GM23248 (cell line): ENCODE measurements around the gene ATP6V1B1. TPM values are rescaled to one million over a fixed set of nuclear protein-coding genes. Genes with fewer than 3 reads are reported as not detected.
A peak's percentile ranks its signal among the peaks of the same experiment; 100 is the strongest.

Source experiments
- DNase-seq: peaks from one replicate; pipeline ENCODE4 v3.0.0-alpha.2; 2015
- H2AFZ ChIP-seq: fragments of 200-600 bp; sonication (generic); 2 replicates; pipeline ENCODE4 v1.6.1; 2016; ENCODE audit warnings: antibody characterized with exemption
- H3F3A ChIP-seq: fragments of 200-600 bp; sonication (generic); 2 replicates; pipeline ENCODE4 v1.6.1; 2016; ENCODE audit warnings: mild to moderate bottlenecking, antibody characterized with exemption, mixed run types; ENCODE audit not compliant: insufficient read depth
- H3K27ac ChIP-seq: fragments of 200-600 bp; sonication (generic); 2 replicates; pipeline ENCODE4 v1.5.1; 2016; ENCODE audit warnings: mild to moderate bottlenecking
- H3K27me3 ChIP-seq: fragments of 200-600 bp; sonication (generic); replicated peaks from 2 replicates; pipeline ENCODE4 v1.6.1; 2016; ENCODE audit warnings: mild to moderate bottlenecking; ENCODE audit not compliant: insufficient read depth
- H3K36me3 ChIP-seq: fragments of 200-600 bp; sonication (generic); 2 replicates; pipeline ENCODE4 v1.6.1; 2016; ENCODE audit warnings: low read depth, mild to moderate bottlenecking
- H3K4me1 ChIP-seq: fragments of 200-600 bp; sonication (generic); 2 replicates; pipeline ENCODE4 v1.6.1; 2016; ENCODE audit warnings: mild to moderate bottlenecking; ENCODE audit not compliant: insufficient read depth
- H3K4me2 ChIP-seq: fragments of 200-600 bp; sonication (generic); one replicate; pipeline ENCODE4 v1.6.1; 2016; ENCODE audit warnings: mild to moderate bottlenecking; ENCODE audit not compliant: unreplicated experiment
- H3K4me3 ChIP-seq: fragments of 200-600 bp; sonication (generic); 2 replicates; pipeline ENCODE4 v1.5.1; 2016; ENCODE audit warnings: mild to moderate bottlenecking
- H3K79me2 ChIP-seq: fragments of 200-600 bp; sonication (generic); 2 replicates; pipeline ENCODE4 v1.6.1; 2016; ENCODE audit warnings: mild to moderate bottlenecking; ENCODE audit not compliant: insufficient read depth
- H3K9ac ChIP-seq: fragments of 200-600 bp; sonication (generic); 2 replicates; pipeline ENCODE4 v1.6.1; 2016; ENCODE audit warnings: mild to moderate bottlenecking
- H3K9me2 ChIP-seq: fragments of 200-600 bp; sonication (generic); 2 replicates; pipeline ENCODE4 v1.6.1; 2016; ENCODE audit warnings: mixed run types, mild to moderate bottlenecking, moderate library complexity; ENCODE audit not compliant: insufficient read depth
- H3K9me3 ChIP-seq: fragments of 200-600 bp; sonication (generic); one replicate; pipeline ENCODE4 v1.6.1; 2017; ENCODE audit warnings: low read depth
- H4K20me1 ChIP-seq: fragments of 200-600 bp; sonication (generic); 2 replicates; pipeline ENCODE4 v1.6.0; 2016; ENCODE audit not compliant: insufficient read depth
- EZH2 ChIP-seq: fragments of 200-600 bp; sonication (generic); IDR thresholded peaks from 2 replicates; pipeline ENCODE4 v1.6.1; 2018; ENCODE audit warnings: antibody characterized with exemption, mild to moderate bottlenecking; ENCODE audit not compliant: insufficient read depth, poor library complexity, severe bottlenecking
- EZH2phosphoT487 ChIP-seq: fragments of 200-600 bp; sonication (generic); IDR thresholded peaks from 2 replicates; pipeline ENCODE4 v1.6.1; 2018; ENCODE audit warnings: antibody characterized with exemption, moderate library complexity, mild to moderate bottlenecking, low read depth; ENCODE audit not compliant: insufficient read depth
- WGBS, 2 experiments: methylation state at CpG; one replicate each; pipeline ENCODE4 v1.1.6; 2015 to 2017; ENCODE audit warnings: low lambda C conversion rate in 2 of 2, low coverage in 1 of 2; ENCODE audit errors: missing lambda C conversion rate in 2 of 2; 5-methylcytosine and 5-hydroxymethylcytosine counted together
- in situ Hi-C: fragments of 300-500 bp; cut with MboI; formaldehyde crosslinking; loops from 2 replicates; pipeline ENCODE4 v1.15.0; 2020
- polyA plus RNA-seq: library from polyadenylated mRNA; unstranded; fragments of >200 nt; fragmentation: Nextera tagmentation; extraction: Ambion mirVana; gene quantifications from 2 replicates; pipeline ENCODE4 v1.2.1, GENCODE V29; 2016
- total RNA-seq: library from RNA; depleted of rRNA; stranded (reverse); fragments of >200 nt; shearing (Covaris generic); gene quantifications from 2 replicates; pipeline ENCODE4 v1.2.3, GENCODE V29; 2014

ATP6V1B1 gene
- total and polyA plus RNA-seq, 2 experiments from 2014 or later, result 0.60 TPM; not detected in 1

GRCh38 chr2:70949086-70949485, 13.4 kb downstream of the ATP6V1B1 start:
- H3K4me2 ChIP-seq, result no peak overlapping the region
- 0 out of 2 replicates have a peak, but pooled peaks cover 5% of the 10 kb centered on the region for H3F3A ChIP-seq
- H3K4me1 ChIP-seq, result peaks cover 4% of the 10 kb centered on the region; the same call in 1 of the 2 replicates
- H3K4me3 ChIP-seq, result no peak overlapping the region
- no peaks in the 10 kb centered on the region for H4K20me1 ChIP-seq
- H2AFZ ChIP-seq, result peak overlapping the region; percentile 93
- H3K9me2 ChIP-seq, result no peaks in the 10 kb centered on the region
- H3K27ac ChIP-seq, result no peak overlapping the region
- no peak for DNase-seq
- no peaks in the 10 kb centered on the region for H3K36me3 ChIP-seq
- H3K27me3 ChIP-seq, result peaks cover 15% of the 10 kb centered on the region; the same call in 1 of the 2 replicates
- in situ Hi-C loops, result loop anchor here (10.0 kb wide), 1 partner anchor 74 kb away; no protein-coding TSS in a partner anchor
- H3K79me2 ChIP-seq, result no peaks in the 10 kb centered on the region
- no peak overlapping the region for H3K9ac ChIP-seq
- no peak for TF ChIP-seq EZH2
- TF ChIP-seq EZH2phosphoT487, result no peak
- no peaks in the 10 kb centered on the region for H3K9me3 ChIP-seq
- 62 to 65% methylated on average over 11 of the region's 11 CpGs for WGBS, 2 experiments

- H3K4me1 ChIP-seq, result no peaks in the 10 kb centered on the region
- H2AFZ ChIP-seq, result no peak overlapping the region
- 82 to 91% methylated on average over 7 of the region's 7 CpGs for WGBS, 2 experiments
- H3F3A ChIP-seq, result no peaks in the 10 kb centered on the region
- TF ChIP-seq EZH2phosphoT487, result no peak
- no peak for TF ChIP-seq EZH2
- H3K4me3 ChIP-seq, result no peak overlapping the region
- H4K20me1 ChIP-seq, result no peaks in the 10 kb centered on the region
- no peak overlapping the region for H3K4me2 ChIP-seq
- H3K9me3 ChIP-seq, result no peaks in the 10 kb centered on the region
- peaks cover 34% of the 10 kb centered on the region; the same call in 1 of the 2 replicates for H3K27me3 ChIP-seq
- no peaks in the 10 kb centered on the region for H3K9me2 ChIP-seq
- no peaks in the 10 kb centered on the region for H3K36me3 ChIP-seq
- H3K79me2 ChIP-seq, result no peaks in the 10 kb centered on the region
- in situ Hi-C loops, result loop anchor here (25.0 kb wide), 1 partner anchor 643 kb away; the partner anchor contains the start of gene FAM136A
- no peak overlapping the region for H3K9ac ChIP-seq
- no peak for DNase-seq
- H3K27ac ChIP-seq, result no peak overlapping the region
Measured at GRCh38 chr2:70954886-70955285, 19.2 kb downstream of the ATP6V1B1 start.

- TF ChIP-seq EZH2phosphoT487 (no peak), EZH2 (no peak)
- Histone ChIP-seq H3K79me2 (no peaks in the 10 kb centered on the region), H3K27ac (no peak overlapping the region), H3K9me3 (no peaks in the 10 kb centered on the region), H2AFZ (no peak overlapping the region), H4K20me1 (no peaks in the 10 kb centered on the region), H3K9ac (no peak overlapping the region), H3K4me2 (no peak overlapping the region), H3K36me3 (no peaks in the 10 kb centered on the region), H3K27me3 (peaks cover 34% of the 10 kb centered on the region; the same call in 1 of the 2 replicates), H3K4me3 (no peak overlapping the region), H3K9me2 (no peaks in the 10 kb centered on the region), H3F3A (no peaks in the 10 kb centered on the region), H3K4me1 (no peaks in the 10 kb centered on the region)
- WGBS, 2 experiments, result 60 to 73% methylated on average over 2 of the region's 2 CpGs
- in situ Hi-C loops, result loop anchor here (25.0 kb wide), 1 partner anchor 644 kb away; the partner anchor contains the start of gene FAM136A
- DNase-seq, result no peak
Measured at GRCh38 chr2:70956141-70956540, 20.4 kb downstream of the ATP6V1B1 start.

- TF ChIP-seq EZH2phosphoT487 (no peak), EZH2 (no peak)
- Histone ChIP-seq H2AFZ (no peak overlapping the region), H3K4me3 (no peak overlapping the region), H3K9ac (no peak overlapping the region), H3K9me3 (no peaks in the 10 kb centered on the region), H3K27ac (no peak overlapping the region), H3K4me2 (no peak overlapping the region), H3K36me3 (no peaks in the 10 kb centered on the region), H3K9me2 (no peaks in the 10 kb centered on the region), H3F3A (no peaks in the 10 kb centered on the region), H4K20me1 (no peaks in the 10 kb centered on the region), H3K27me3 (peaks cover 30% of the 10 kb centered on the region; the same call in 1 of the 2 replicates), H3K79me2 (no peaks in the 10 kb centered on the region), H3K4me1 (no peaks in the 10 kb centered on the region)
- no peak for DNase-seq
- 46 to 55% methylated on average over 6 of the region's 6 CpGs for WGBS, 2 experiments
- in situ Hi-C loops, result loop anchor here (25.0 kb wide), 1 partner anchor 645 kb away; the partner anchor contains the start of gene FAM136A
Measured at GRCh38 chr2:70957798-70958197, 22.1 kb downstream of the ATP6V1B1 start.

- H3K9me3 ChIP-seq, result no peaks in the 10 kb centered on the region
- no peak for DNase-seq
Measured at GRCh38 chr2:70958759-70959158, 23.1 kb downstream of the ATP6V1B1 start.

More at GRCh38 chr2:70958759-70959158, 23.1 kb downstream of the ATP6V1B1 start:
- 73 to 76% methylated on average over 5 to 6 of the region's 6 CpGs for WGBS, 2 experiments
- H4K20me1 ChIP-seq, result no peaks in the 10 kb centered on the region
- H3K27me3 ChIP-seq, result peaks cover 28% of the 10 kb centered on the region; the same call in 1 of the 2 replicates
- H3K9ac ChIP-seq, result no peak overlapping the region
- H3F3A ChIP-seq, result no peaks in the 10 kb centered on the region
- H3K79me2 ChIP-seq, result no peaks in the 10 kb centered on the region
- H3K4me3 ChIP-seq, result no peak overlapping the region
- TF ChIP-seq EZH2 (no peak), EZH2phosphoT487 (no peak)
- no peak overlapping the region for H2AFZ ChIP-seq
- in situ Hi-C loops, result loop anchor here (25.0 kb wide), 1 partner anchor 646 kb away; the partner anchor contains the start of gene FAM136A
- no peak overlapping the region for H3K4me2 ChIP-seq
- no peaks in the 10 kb centered on the region for H3K4me1 ChIP-seq
- no peaks in the 10 kb centered on the region for H3K36me3 ChIP-seq
- H3K27ac ChIP-seq, result no peak overlapping the region
- H3K9me2 ChIP-seq, result no peaks in the 10 kb centered on the region
